ENCODE results near the gene LCAT.

The LCAT gene

GRCh38 chr16:67909056-67909742 lies 34.7 kb downstream of the LCAT start:
- no peak for DNase-seq (ENCODE audit: low read depth)

- no peak for DNase-seq (ENCODE audit: low read depth)
Measured at GRCh38 chr16:67907397-67908180, 36.3 kb downstream of the LCAT start.

- no peak for DNase-seq (ENCODE audit: low read depth)
Measured at GRCh38 chr16:67902831-67903230, 41.1 kb downstream of the LCAT start.

DNA sequence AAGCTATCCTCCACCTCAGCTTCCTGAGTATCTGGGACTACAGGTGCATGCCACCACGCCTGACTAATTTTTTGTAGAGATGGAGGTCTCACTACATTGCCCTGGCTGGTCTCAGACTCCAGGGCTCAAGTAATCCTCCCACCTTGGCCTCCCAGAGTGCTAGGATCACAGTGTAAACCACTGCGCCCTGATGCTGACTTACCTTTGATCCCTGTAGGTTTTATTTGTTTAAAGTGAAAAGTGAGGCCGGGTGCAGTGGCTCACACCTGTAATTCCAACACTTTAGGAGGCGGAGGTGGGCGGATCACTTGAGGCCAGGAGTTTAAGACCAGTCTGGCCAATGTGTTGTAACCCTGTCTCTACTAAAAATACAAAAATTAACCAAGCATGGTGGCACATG lies 42.2 kb downstream of the LCAT start:
- no peak for DNase-seq (ENCODE audit: low read depth)

DNA sequence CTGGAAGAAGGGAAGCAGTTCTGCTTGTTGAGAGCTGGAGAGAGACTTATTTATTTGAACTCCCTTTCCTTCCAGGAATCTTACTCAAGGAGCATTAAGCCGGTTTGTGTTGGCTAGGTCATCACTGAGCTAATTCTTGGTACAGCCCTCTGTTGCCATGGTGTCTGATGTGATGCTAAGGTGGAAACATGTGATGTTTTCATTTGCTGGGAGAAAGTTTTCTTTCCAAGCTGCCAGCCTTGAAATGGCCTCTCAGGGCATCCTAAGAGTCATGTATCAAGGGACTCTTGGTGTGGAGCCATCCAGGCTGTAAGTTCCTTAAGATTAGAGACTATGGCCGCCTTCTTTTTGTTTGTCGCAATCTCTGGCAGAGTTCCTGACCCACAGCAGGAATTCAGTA lies 46.7 kb downstream of the LCAT start:
- no peak for DNase-seq (ENCODE audit: low read depth)

- no peak for DNase-seq (ENCODE audit: low read depth)
Measured at GRCh38 chr16:67893743-67894399, 50.0 kb downstream of the LCAT start.

DNA sequence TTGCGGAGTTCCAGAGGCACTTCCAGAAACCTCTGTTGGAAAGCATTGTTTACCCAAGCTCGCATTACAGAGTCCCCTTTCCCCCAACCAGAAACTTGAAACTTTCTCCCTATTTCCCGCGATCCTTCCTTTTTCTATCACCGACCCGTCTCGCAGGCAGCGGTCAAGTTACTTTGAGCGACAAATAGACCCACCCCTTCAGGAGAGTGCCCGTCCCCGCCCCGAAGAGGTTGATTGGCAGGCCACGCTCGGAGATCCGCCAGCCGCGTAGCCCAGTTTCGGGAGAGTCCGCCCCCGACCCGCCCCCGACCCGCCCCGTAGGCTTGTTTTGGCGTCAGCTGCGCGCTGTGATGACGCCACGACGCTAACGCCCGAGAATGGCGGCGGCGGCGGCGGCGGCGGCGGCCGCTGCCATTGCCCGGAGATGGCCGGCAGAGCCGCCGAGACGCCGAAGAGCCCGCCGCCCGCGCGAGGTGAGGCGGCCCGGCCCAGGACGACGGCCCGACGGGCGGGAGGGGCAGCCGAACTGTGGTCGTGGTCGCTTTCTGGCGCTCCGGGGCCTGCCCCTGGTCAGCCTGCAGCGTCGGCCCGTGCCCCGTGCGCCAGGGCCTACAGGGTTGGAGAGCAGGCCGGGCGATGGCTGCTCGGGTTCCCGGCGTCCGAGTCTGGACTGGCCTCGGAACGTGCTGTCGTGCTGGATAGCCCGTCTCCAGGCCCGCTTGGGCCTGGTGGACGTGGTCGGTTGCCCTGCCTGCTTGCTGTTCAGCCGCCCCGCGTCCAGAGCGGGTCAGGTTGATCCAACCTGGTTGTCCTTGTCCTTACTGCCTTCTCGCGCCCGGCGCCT lies 50.8 kb downstream of the LCAT start, which contains the start of gene PSKH1:
PSKH1 (plus strand) TSS at position 356 of the 844 bp plus-strand sequence. CDS start 15,496 bp downstream, outside the sequence.
- peak; percentile 92 for DNase-seq (ENCODE audit: low read depth)

DNA sequence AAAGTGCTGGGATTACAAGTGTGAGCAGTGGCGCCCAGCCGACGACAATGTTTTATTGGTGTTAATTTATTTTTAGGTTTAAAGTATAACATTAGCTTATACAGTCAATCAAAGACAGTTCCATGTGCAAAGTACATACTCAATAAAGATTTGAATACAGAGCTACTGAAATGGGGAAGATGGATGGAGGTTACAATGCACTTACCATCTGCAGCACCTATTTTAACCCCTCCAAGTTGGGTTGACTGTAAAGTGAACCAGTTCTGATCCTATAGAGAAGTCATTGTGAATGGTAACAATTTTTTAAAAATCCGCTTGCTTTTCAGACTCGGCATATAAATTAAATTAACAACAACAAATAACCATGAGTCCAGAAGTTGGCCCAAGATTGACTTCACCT lies 51.5 kb downstream of the LCAT start:
- DNase-seq (ENCODE audit: low read depth): no peak

Measured in T-helper 22 cell (primary cell).